Mesenchymal stem cell (in vitro differentiated cells and primary cell): ENCODE data around the gene BEAN1.

Source experiments
- DNase-seq: peaks from one replicate; pipeline ENCODE4 v3.0.0-alpha.2; 2013
- H2AFZ ChIP-seq: one replicate; pipeline ENCODE4 v1.6.1; 2013; ENCODE audit warnings: low read depth, mild to moderate bottlenecking, control low read depth, inconsistent platforms, low read length, moderate library complexity
- H2AK5ac ChIP-seq: 2 replicates; pipeline ENCODE4 v1.6.1; 2013; ENCODE audit warnings: low read length, moderate library complexity, mild to moderate bottlenecking, inconsistent platforms; ENCODE audit not compliant: severe bottlenecking
- H2BK120ac ChIP-seq: one replicate; pipeline ENCODE4 v1.6.1; 2013; ENCODE audit warnings: low read depth, mild to moderate bottlenecking, inconsistent platforms, low read length, moderate library complexity
- H2BK12ac ChIP-seq, 2 experiments: one replicate each; pipeline ENCODE4 v1.6.1; 2013; ENCODE audit warnings: inconsistent platforms in 2 of 2, low read length in 2 of 2, mild to moderate bottlenecking in 2 of 2, moderate library complexity in 2 of 2, control low read depth in 1 of 2
- H2BK15ac ChIP-seq: one replicate; pipeline ENCODE4 v1.6.1; 2013; ENCODE audit warnings: mild to moderate bottlenecking, low read depth, inconsistent platforms; ENCODE audit not compliant: poor library complexity, severe bottlenecking
- H2BK5ac ChIP-seq: 2 replicates; pipeline ENCODE4 v1.6.1; 2013; ENCODE audit warnings: low read depth, mild to moderate bottlenecking, low read length, control low read depth, inconsistent platforms; ENCODE audit not compliant: poor library complexity, severe bottlenecking
- H3K14ac ChIP-seq, 2 experiments: one replicate each; pipeline ENCODE4 v1.6.1; 2013; ENCODE audit warnings: inconsistent platforms in 2 of 2, low read length in 2 of 2, control low read depth in 1 of 2, mild to moderate bottlenecking in 1 of 2, moderate library complexity in 1 of 2
- H3K18ac ChIP-seq, 2 experiments: one replicate each; pipeline ENCODE4 v1.6.1; 2013; ENCODE audit warnings: inconsistent platforms in 2 of 2, low read length in 2 of 2, control low read depth in 1 of 2, low read depth in 1 of 2, mild to moderate bottlenecking in 1 of 2
- H3K23ac ChIP-seq, 2 experiments: one replicate each; pipeline ENCODE4 v1.6.1; 2013; ENCODE audit warnings: inconsistent platforms in 2 of 2, low read length in 2 of 2, mild to moderate bottlenecking in 2 of 2, moderate library complexity in 2 of 2, control low read depth in 1 of 2
- H3K27ac ChIP-seq: 2 replicates; pipeline ENCODE4 v1.5.1; 2013; ENCODE audit warnings: mild to moderate bottlenecking, moderate library complexity, low read length, control low read depth, inconsistent platforms; ENCODE audit not compliant: poor library complexity, severe bottlenecking
- H3K27me3 ChIP-seq, 2 experiments: 2 replicates each; pipeline versions ENCODE4 v1.6.1 to v1.7.0; 2013; ENCODE audit warnings: low read length in 2 of 2, mild to moderate bottlenecking in 2 of 2, moderate library complexity in 2 of 2, control low read depth in 1 of 2, inconsistent platforms in 1 of 2; ENCODE audit not compliant: control insufficient read depth in 1 of 2, insufficient read depth in 1 of 2
- H3K36me3 ChIP-seq, 2 experiments: 2 replicates each; pipeline versions ENCODE4 v1.6.1 to v1.7.0; 2013; ENCODE audit warnings: low read length in 2 of 2, control low read depth in 1 of 2, inconsistent platforms in 1 of 2, low read depth in 1 of 2, mild to moderate bottlenecking in 1 of 2; ENCODE audit not compliant: insufficient read depth in 2 of 2, control insufficient read depth in 1 of 2
- H3K4ac ChIP-seq, 2 experiments: one replicate each; pipeline ENCODE4 v1.6.1; 2013; ENCODE audit warnings: inconsistent platforms in 2 of 2, low read length in 2 of 2, mild to moderate bottlenecking in 2 of 2, moderate library complexity in 2 of 2, control low read depth in 1 of 2, low read depth in 1 of 2
- H3K4me1 ChIP-seq: 2 replicates; pipeline ENCODE4 v1.6.1; 2013; ENCODE audit warnings: low read depth, low read length, control low read depth; ENCODE audit not compliant: control insufficient read depth, insufficient read depth
- H3K4me2 ChIP-seq: 2 replicates; pipeline ENCODE4 v1.6.1; 2013; ENCODE audit warnings: low read length, mild to moderate bottlenecking, inconsistent platforms; ENCODE audit not compliant: poor library complexity, severe bottlenecking
- H3K4me3 ChIP-seq, 2 experiments: 2 replicates each; pipeline versions ENCODE4 v1.5.1 to v1.7.0; 2013; ENCODE audit warnings: low read length in 2 of 2, mild to moderate bottlenecking in 2 of 2, control low read depth in 1 of 2, low read depth in 1 of 2; ENCODE audit not compliant: insufficient read depth in 1 of 2
- H3K79me1 ChIP-seq: replicated peaks from 2 replicates; pipeline ENCODE4 v1.6.1; 2013; ENCODE audit warnings: mild to moderate bottlenecking, control low read depth, low read length, inconsistent platforms; ENCODE audit not compliant: poor library complexity, severe bottlenecking
- H3K9ac ChIP-seq: 2 replicates; pipeline ENCODE4 v1.7.0; 2013; ENCODE audit warnings: mild to moderate bottlenecking, low read length, moderate library complexity
- H3K9me3 ChIP-seq: 2 replicates; pipeline ENCODE4 v1.7.0; 2013; ENCODE audit warnings: mild to moderate bottlenecking, low read length; ENCODE audit not compliant: control insufficient read depth
- H4K8ac ChIP-seq: one replicate; pipeline ENCODE4 v1.6.1; 2013; ENCODE audit warnings: inconsistent platforms, mild to moderate bottlenecking, low read length, moderate library complexity
- H4K91ac ChIP-seq: one replicate; pipeline ENCODE4 v1.6.1; 2013; ENCODE audit warnings: mild to moderate bottlenecking, low read length, inconsistent platforms
- WGBS: methylation state at CpG from one replicate; pipeline ENCODE4 v1.1.7; 2013; ENCODE audit warnings: mixed read lengths; 5-methylcytosine and 5-hydroxymethylcytosine counted together

The BEAN1 gene

GRCh38 chr16:66529475-66529874 is 102.4 kb downstream of the BEAN1 start:
- Histone ChIP-seq H2BK12ac (no peak overlapping the region), H3K4me3 (no peak overlapping the region), H3K18ac (no peak overlapping the region), H2BK120ac (no peak overlapping the region), H4K8ac (no peak overlapping the region), H3K27me3 (no peaks in the 10 kb centered on the region), H3K4me1 (peaks cover 6% of the 10 kb centered on the region), H3K4ac (no peak overlapping the region), H3K14ac (no peak overlapping the region), H4K91ac (no peak overlapping the region), H2BK15ac (no peak overlapping the region), H3K27ac (no peak overlapping the region), H2AK5ac (no peak overlapping the region), H2AFZ (no peak overlapping the region), H3K79me1 (peaks cover 5% of the 10 kb centered on the region), H2BK5ac (no peak overlapping the region), H3K9me3 (no peaks in the 10 kb centered on the region), H3K23ac (no peak overlapping the region), H3K9ac (no peak overlapping the region), H3K4me2 (no peak overlapping the region), H3K36me3 (peaks cover 59 to 80% of the 10 kb centered on the region in 2 experiments)
- DNase-seq, result no peak
- WGBS, result 95% methylated on average over 6 of the region's 6 CpGs
